ENCODE results near the gene FRMD8. TPM values are rescaled to one million over a fixed set of nuclear protein-coding genes. Genes with fewer than 3 reads are reported as not detected.

The FRMD8 gene
- total RNA-seq, 1 experiment from 2014 or later: 22.7 TPM

DNA sequence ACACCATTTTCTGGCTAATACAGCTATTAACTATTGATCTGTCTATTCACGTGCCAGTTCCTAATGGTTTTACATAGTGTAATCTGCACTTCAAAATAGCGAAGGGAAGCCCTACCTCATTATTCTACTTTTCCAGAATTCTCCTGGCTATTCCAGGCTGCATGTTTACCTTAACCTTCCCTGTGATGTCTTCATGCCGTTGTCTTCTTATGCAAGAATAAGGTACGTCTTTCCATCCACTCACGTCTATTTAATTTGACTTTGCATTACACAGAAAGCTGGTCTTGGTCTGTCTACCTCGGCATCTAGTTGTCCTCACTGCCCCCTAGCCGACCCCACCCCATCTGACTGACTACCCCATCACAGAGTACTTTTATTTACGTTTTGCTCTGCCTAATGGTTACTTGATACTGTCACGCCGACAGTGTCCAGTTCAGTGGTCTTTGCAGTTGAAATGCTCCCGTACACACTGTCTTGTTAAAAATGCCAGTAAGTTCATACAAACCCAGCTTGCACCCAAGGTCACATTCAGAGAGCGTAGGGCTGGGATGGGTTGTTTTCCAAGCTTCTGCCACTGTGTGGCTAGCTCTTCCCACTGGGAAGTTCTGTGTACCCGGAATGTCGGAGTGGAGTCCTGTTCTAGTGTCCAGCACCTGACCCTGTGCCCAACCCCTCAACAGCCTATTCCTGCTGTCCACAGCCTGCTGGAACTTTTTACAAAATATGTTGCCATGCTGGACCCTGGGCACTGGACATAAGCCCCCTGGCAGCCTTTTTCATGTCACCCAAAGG lies 51.2 kb downstream of the FRMD8 start:
- H3K14ac ChIP-seq (ENCODE audit: insufficient read depth, low read length): no peak overlapping the region
- H4K91ac ChIP-seq (ENCODE audit: insufficient read length, low read depth, low read length): no peak overlapping the region
- Mint-ChIP-seq H3K27ac (no peak overlapping the region), H3K36me3 (ENCODE audit: insufficient read depth in 1 of 3, low read depth in 3 of 3) (no peaks in the 10 kb centered on the region), H3K4me3 (no peak overlapping the region), H3K4me1 (peaks cover 0 to 4% of the 10 kb centered on the region in 2 experiments; a peak in 2 of 4 replicates), H3K27me3 (ENCODE audit: low read depth) (peaks cover 3% of the 10 kb centered on the region; the same call in 1 of the 2 replicates), H3K9me3 (no peaks in the 10 kb centered on the region)
- no CpG with 5 or more reads among the region's 14 CpGs for WGBS (ENCODE audit: extremely low coverage, insufficient read length, low lambda C conversion rate)
- no peak overlapping the region for H2AFZ ChIP-seq (ENCODE audit: low read length)
- no peaks in the 10 kb centered on the region for H4K20me1 ChIP-seq (ENCODE audit: control insufficient read depth, insufficient read depth, insufficient read length)
- H3K23ac ChIP-seq (ENCODE audit: insufficient read length, low read depth, low read length): no peak overlapping the region
- no peak overlapping the region for H3K27ac ChIP-seq (ENCODE audit: insufficient read length, low read depth, low read length)
- TF ChIP-seq, protein P1, sequence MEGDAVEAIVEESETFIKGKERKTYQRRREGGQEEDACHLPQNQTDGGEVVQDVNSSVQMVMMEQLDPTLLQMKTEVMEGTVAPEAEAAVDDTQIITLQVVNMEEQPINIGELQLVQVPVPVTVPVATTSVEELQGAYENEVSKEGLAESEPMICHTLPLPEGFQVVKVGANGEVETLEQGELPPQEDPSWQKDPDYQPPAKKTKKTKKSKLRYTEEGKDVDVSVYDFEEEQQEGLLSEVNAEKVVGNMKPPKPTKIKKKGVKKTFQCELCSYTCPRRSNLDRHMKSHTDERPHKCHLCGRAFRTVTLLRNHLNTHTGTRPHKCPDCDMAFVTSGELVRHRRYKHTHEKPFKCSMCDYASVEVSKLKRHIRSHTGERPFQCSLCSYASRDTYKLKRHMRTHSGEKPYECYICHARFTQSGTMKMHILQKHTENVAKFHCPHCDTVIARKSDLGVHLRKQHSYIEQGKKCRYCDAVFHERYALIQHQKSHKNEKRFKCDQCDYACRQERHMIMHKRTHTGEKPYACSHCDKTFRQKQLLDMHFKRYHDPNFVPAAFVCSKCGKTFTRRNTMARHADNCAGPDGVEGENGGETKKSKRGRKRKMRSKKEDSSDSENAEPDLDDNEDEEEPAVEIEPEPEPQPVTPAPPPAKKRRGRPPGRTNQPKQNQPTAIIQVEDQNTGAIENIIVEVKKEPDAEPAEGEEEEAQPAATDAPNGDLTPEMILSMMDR (conservative IDR thresholded peaks at IDR 0.05): no peak
- no peaks in the 10 kb centered on the region for H3K23me2 ChIP-seq (ENCODE audit: insufficient read length, low read depth, low read length, poor library complexity, severe bottlenecking)
- no peak overlapping the region for H3K4ac ChIP-seq (ENCODE audit: low read depth, low read length)
- no peak overlapping the region for H3K18ac ChIP-seq (ENCODE audit: insufficient read length, low read depth, low read length)
- H3K4me2 ChIP-seq (ENCODE audit: insufficient read depth, insufficient read length, low read length): no peak overlapping the region
- no peaks in the 10 kb centered on the region for H3K79me1 ChIP-seq (ENCODE audit: insufficient read depth, low read depth, low read length, poor library complexity, severe bottlenecking)
- H3K9ac ChIP-seq (ENCODE audit: extremely low read depth, insufficient read length, low read length): no peak overlapping the region
- no peak overlapping the region for H3K56ac ChIP-seq (ENCODE audit: insufficient read length, low read depth, low read length)
- H3K79me2 ChIP-seq (ENCODE audit: insufficient read depth, low read length): no peaks in the 10 kb centered on the region
- H2BK120ac ChIP-seq (ENCODE audit: low read depth, low read length, poor library complexity, severe bottlenecking): no peak overlapping the region
- H3K9me3 ChIP-seq (ENCODE audit: control insufficient read depth, low read depth, low read length): no peaks in the 10 kb centered on the region
- no peak overlapping the region for H2BK12ac ChIP-seq (ENCODE audit: insufficient read length, low read depth, low read length)
- no peaks in the 10 kb centered on the region for H3K27me3 ChIP-seq (ENCODE audit: insufficient read depth, low read length)
- no peak overlapping the region for H2BK5ac ChIP-seq (ENCODE audit: insufficient read length, low read length)
- H2BK20ac ChIP-seq (ENCODE audit: low read depth, low read length, poor library complexity, severe bottlenecking): no peak overlapping the region
- no peak overlapping the region for H2AK5ac ChIP-seq (ENCODE audit: insufficient read length, low read length)
- no peaks in the 10 kb centered on the region for H3K4me1 ChIP-seq (ENCODE audit: insufficient read depth, low read length)
- no peak for DNase-seq
- no peak overlapping the region for H4K5ac ChIP-seq (ENCODE audit: insufficient read length, low read depth, low read length)
- no peak overlapping the region for H2BK15ac ChIP-seq (ENCODE audit: low read depth, low read length)
- no peak overlapping the region for H4K8ac ChIP-seq (replicated peaks; ENCODE audit: insufficient read length, low read depth, low read length)
- no peak overlapping the region for H3T11ph ChIP-seq (ENCODE audit: low read length)

Data from H9 (cell line).